ENCODE measurements around the gene DACT2.

Gene DACT2

DNA sequence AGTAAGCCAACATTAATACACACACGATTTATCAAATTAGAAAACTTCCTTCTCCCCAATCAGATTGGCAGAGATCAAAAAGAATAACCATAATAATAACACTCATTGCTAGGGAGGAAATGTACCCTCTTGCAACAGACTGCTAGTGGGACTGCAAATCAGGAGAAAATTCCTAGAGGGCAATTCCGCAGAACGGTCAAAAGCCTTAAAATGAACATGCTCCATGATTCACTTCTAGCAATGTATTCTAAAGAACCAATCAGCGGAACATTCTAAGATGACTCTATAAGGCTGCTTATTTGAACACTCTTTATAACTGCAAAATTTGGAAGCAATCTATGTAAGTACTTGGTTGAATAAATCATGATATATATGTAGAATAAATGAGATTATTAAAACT, 8.5 kb upstream of the DACT2 start:
- TF ChIP-seq, protein P1, sequence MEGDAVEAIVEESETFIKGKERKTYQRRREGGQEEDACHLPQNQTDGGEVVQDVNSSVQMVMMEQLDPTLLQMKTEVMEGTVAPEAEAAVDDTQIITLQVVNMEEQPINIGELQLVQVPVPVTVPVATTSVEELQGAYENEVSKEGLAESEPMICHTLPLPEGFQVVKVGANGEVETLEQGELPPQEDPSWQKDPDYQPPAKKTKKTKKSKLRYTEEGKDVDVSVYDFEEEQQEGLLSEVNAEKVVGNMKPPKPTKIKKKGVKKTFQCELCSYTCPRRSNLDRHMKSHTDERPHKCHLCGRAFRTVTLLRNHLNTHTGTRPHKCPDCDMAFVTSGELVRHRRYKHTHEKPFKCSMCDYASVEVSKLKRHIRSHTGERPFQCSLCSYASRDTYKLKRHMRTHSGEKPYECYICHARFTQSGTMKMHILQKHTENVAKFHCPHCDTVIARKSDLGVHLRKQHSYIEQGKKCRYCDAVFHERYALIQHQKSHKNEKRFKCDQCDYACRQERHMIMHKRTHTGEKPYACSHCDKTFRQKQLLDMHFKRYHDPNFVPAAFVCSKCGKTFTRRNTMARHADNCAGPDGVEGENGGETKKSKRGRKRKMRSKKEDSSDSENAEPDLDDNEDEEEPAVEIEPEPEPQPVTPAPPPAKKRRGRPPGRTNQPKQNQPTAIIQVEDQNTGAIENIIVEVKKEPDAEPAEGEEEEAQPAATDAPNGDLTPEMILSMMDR (IDR thresholded peaks at IDR 0.05; ENCODE audit: control extremely low read depth, extremely low read depth, low read depth, missing control alignments): no peak
- ChIA-PET CTCF (no interaction called here), POLR2A (no interaction called here)
- DNase-seq (ENCODE audit: extremely low spot score): no peak

GRCh38 chr6:168326294-168327261, 7.0 kb upstream of the DACT2 start:
- CTCF ChIA-PET: no interaction called here
- DNase-seq (ENCODE audit: extremely low spot score): no peak
- POLR2A ChIA-PET: no interaction called here
- TF ChIP-seq, protein P1 (IDR thresholded peaks at IDR 0.05; ENCODE audit: control extremely low read depth, extremely low read depth, low read depth, missing control alignments): no peak

DNA sequence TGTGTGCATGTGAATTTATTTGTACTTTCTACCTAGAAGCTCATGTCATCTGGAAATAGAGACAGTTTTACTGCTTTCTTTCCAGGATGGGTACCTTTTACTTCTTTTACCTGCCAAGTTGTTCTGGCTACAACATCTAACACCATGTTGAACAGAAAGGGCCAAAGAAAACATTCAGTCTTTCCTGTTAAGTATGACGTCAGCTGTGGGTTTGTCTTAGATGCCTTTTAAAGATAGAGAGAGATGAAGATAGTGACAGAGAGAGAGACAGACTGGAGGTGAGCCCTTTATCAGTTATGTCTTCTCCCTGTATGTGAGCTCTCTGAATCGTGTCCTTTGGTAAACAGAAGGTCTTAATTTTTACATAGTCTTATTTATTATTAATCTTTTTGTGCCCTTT, 3.4 kb upstream of the DACT2 start:
- TF ChIP-seq, protein P1 (IDR thresholded peaks at IDR 0.05; ENCODE audit: control extremely low read depth, extremely low read depth, low read depth, missing control alignments): no peak
- DNase-seq (ENCODE audit: extremely low spot score): no peak
- ChIA-PET CTCF (no interaction called here), POLR2A (no interaction called here)

DNA sequence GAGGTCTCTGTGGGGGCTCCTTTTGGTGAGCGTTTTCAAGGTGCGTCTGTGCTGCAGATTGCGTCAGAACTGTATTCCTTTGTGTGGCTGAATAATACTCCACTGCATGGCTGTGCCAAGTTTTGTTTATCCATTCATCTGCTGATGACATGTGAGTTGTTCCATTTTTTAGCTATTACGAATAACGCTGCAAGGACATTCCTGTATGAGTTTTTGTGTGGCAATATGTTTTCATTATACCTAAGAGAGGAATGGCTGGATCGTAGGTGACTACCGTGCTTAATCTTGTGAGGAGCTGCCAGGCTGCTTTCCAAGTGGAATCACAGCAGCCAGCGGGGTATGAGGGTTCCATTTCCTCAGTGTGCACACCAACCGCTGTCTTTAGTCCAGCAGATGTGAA, 1.1 kb upstream of the DACT2 start:
- TF ChIP-seq, protein P1 (IDR thresholded peaks at IDR 0.05; ENCODE audit: control extremely low read depth, extremely low read depth, low read depth, missing control alignments): no peak
- no peak for DNase-seq (ENCODE audit: extremely low spot score)
- ChIA-PET POLR2A (no interaction called here), CTCF (no interaction called here)

- TF ChIP-seq, protein P1 (IDR thresholded peaks at IDR 0.05; ENCODE audit: control extremely low read depth, extremely low read depth, low read depth, missing control alignments): no peak
- CTCF ChIA-PET: no interaction called here
- POLR2A ChIA-PET: no interaction called here
- DNase-seq (ENCODE audit: extremely low spot score): no peak
These were observed 848 bp downstream of the DACT2 start for GRCh38 chr6:168318579-168319278.

- DNase-seq (ENCODE audit: extremely low spot score): no peak
- TF ChIP-seq, protein P1 (IDR thresholded peaks at IDR 0.05; ENCODE audit: control extremely low read depth, extremely low read depth, low read depth, missing control alignments): no peak
- CTCF ChIA-PET: no interaction called here
- POLR2A ChIA-PET: no interaction called here
These were observed 1.5 kb downstream of the DACT2 start for GRCh38 chr6:168318090-168318489.
